Peyer's patch (tissue), 4 donors: ENCODE data around the gene RSPH9.

ENCODE experiments used
- POLR2A ChIP-seq, 2 donors: fragments of 450-650 bp; IDR thresholded peaks; one replicate each; pipeline ENCODE4 v1.5.1; 2017; ENCODE audit warnings: antibody characterized with exemption in 2 of 2, mild to moderate bottlenecking in 2 of 2, moderate library complexity in 2 of 2
- TF ChIP-seq, protein P1 (sequence below), 6 experiments: fragments of 450-650 bp in 4 of 6; fragments of 200-600 bp in 2 of 6; sonication (generic) in 1 of 6; IDR thresholded peaks; one replicate each; pipeline ENCODE4 v1.5.1; 2017 to 2019; ENCODE audit warnings: antibody characterized with exemption in 6 of 6, mild to moderate bottlenecking in 3 of 6, moderate library complexity in 1 of 6

DNA sequence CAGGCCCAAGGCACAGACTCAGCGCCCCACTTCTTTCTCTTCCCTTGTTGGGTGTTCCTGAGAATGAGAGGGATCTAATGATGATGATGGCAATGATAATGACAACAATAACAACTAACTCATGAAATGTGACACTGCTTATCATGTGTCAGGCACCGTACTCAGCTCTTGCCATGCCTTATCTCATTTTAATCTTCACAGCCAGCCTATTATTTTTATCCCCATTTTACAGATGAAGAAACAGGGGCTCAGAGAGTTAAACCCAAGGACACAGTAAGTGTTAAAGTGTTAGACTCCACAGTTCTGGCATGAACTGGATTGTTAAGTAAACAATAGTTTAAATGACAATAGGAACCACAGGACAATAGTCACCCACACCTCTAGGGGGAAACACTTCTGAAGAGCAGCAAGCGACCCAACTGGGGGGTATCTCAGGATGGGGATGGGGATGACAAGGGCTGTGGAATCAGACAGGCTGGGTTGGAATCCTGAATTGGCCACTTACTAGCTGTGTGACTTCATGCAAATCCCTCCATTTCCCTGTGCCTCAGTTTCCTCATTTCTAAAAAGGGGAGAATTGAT is 12.5 kb downstream of the RSPH9 start:
- TF ChIP-seq, protein P1, sequence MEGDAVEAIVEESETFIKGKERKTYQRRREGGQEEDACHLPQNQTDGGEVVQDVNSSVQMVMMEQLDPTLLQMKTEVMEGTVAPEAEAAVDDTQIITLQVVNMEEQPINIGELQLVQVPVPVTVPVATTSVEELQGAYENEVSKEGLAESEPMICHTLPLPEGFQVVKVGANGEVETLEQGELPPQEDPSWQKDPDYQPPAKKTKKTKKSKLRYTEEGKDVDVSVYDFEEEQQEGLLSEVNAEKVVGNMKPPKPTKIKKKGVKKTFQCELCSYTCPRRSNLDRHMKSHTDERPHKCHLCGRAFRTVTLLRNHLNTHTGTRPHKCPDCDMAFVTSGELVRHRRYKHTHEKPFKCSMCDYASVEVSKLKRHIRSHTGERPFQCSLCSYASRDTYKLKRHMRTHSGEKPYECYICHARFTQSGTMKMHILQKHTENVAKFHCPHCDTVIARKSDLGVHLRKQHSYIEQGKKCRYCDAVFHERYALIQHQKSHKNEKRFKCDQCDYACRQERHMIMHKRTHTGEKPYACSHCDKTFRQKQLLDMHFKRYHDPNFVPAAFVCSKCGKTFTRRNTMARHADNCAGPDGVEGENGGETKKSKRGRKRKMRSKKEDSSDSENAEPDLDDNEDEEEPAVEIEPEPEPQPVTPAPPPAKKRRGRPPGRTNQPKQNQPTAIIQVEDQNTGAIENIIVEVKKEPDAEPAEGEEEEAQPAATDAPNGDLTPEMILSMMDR (IDR thresholded peaks at IDR 0.05), result no peak
- no peak for TF ChIP-seq POLR2A (IDR thresholded peaks at IDR 0.05)
